GM23338 (cell line): Measurements from ENCODE around the gene EYA2. TPM values are rescaled to one million over a fixed set of nuclear protein-coding genes. Genes with fewer than 3 reads are reported as not detected.

Source experiments
- ATAC-seq: fragments of 200-7000 bp; cut with Tn5 transposase; 3 replicates; pipeline ENCODE4 v1.9.1; 2020
- DNase-seq: peaks from one replicate; pipeline ENCODE4 v3.0.0-alpha.2; 2015; ENCODE audit warnings: low spot score
- H2AFZ ChIP-seq: fragments of 200-600 bp; sonication (generic); 2 replicates; pipeline ENCODE4 v1.8.0; 2016; ENCODE audit warnings: antibody characterized with exemption, mild to moderate bottlenecking, moderate library complexity
- H3F3A ChIP-seq: fragments of 200-600 bp; sonication (generic); replicated peaks from 2 replicates; pipeline ENCODE4 v1.8.0; 2017; ENCODE audit warnings: antibody characterized with exemption, mixed run types, low read depth
- H3K27ac ChIP-seq: fragments of 200-600 bp; sonication (generic); 2 replicates; pipeline ENCODE4 v1.6.1; 2016; ENCODE audit warnings: low read depth
- H3K27me3 ChIP-seq: fragments of 200-600 bp; sonication (generic); 2 replicates; pipeline ENCODE4 v1.8.0; 2016; ENCODE audit warnings: mild to moderate bottlenecking, mixed run types, moderate library complexity; ENCODE audit not compliant: insufficient read depth
- H3K36me3 ChIP-seq: fragments of 200-600 bp; sonication (generic); 2 replicates; pipeline ENCODE4 v1.8.0; 2016; ENCODE audit warnings: mild to moderate bottlenecking; ENCODE audit not compliant: insufficient read depth
- H3K4me1 ChIP-seq: fragments of 200-600 bp; sonication (generic); 2 replicates; pipeline ENCODE4 v1.8.0; 2016; ENCODE audit warnings: mild to moderate bottlenecking, moderate library complexity; ENCODE audit not compliant: insufficient read depth
- H3K4me2 ChIP-seq: fragments of 200-600 bp; sonication (generic); 2 replicates; pipeline ENCODE4 v1.7.1; 2017; ENCODE audit warnings: mixed run types
- H3K4me3 ChIP-seq: fragments of 200-600 bp; sonication (generic); 2 replicates; pipeline ENCODE4 v1.6.1; 2016; ENCODE audit warnings: mixed run types
- H3K79me2 ChIP-seq: fragments of 200-600 bp; sonication (generic); replicated peaks from 2 replicates; pipeline ENCODE4 v1.8.0; 2017; ENCODE audit warnings: mild to moderate bottlenecking; ENCODE audit not compliant: insufficient read depth
- H3K9me2 ChIP-seq: fragments of 200-600 bp; sonication (generic); 2 replicates; pipeline ENCODE4 v1.8.0; 2017; ENCODE audit not compliant: insufficient read depth
- H4K20me1 ChIP-seq: fragments of 200-600 bp; sonication (generic); replicated peaks from 2 replicates; pipeline ENCODE4 v1.8.0; 2017; ENCODE audit warnings: mild to moderate bottlenecking; ENCODE audit not compliant: insufficient read depth
- H3K27ac Mint-ChIP-seq: 2 replicates; pipeline ENCODE4 v1.8.0; 2020; ENCODE audit warnings: inconsistent platforms, mild to moderate bottlenecking, moderate library complexity, mixed read lengths
- H3K27me3 Mint-ChIP-seq: 3 replicates; pipeline ENCODE4 v1.8.0; 2022; ENCODE audit warnings: low read depth, mild to moderate bottlenecking, moderate library complexity, mixed read lengths, inconsistent platforms; ENCODE audit not compliant: insufficient read depth, poor library complexity
- H3K36me3 Mint-ChIP-seq: 3 replicates; pipeline ENCODE4 v1.8.0; 2021; ENCODE audit warnings: low read depth, mild to moderate bottlenecking, inconsistent platforms, moderate library complexity, mixed read lengths
- H3K4me1 Mint-ChIP-seq: 3 replicates; pipeline ENCODE4 v1.8.0; 2020; ENCODE audit warnings: mild to moderate bottlenecking, inconsistent platforms, mixed read lengths
- H3K4me3 Mint-ChIP-seq: 3 replicates; pipeline ENCODE4 v1.8.0; 2021; ENCODE audit warnings: moderate library complexity, mild to moderate bottlenecking, inconsistent platforms, mixed read lengths
- H3K9me3 Mint-ChIP-seq: 3 replicates; pipeline ENCODE4 v1.8.0; 2020; ENCODE audit warnings: moderate library complexity, mild to moderate bottlenecking, inconsistent platforms, mixed read lengths
- CTCF ChIP-seq, 2 experiments: fragments of 200-600 bp in 1 of 2; sonication (generic) in 1 of 2; conservative IDR thresholded peaks; 2 replicates each; pipeline versions ENCODE4 v1.5.1 to v1.6.1; 2016 to 2017; ENCODE audit warnings: antibody characterized with exemption in 2 of 2, low read depth in 2 of 2, mild to moderate bottlenecking in 2 of 2, moderate library complexity in 1 of 2
- ETS1 ChIP-seq: IDR thresholded peaks from 2 replicates; pipeline ENCODE4 v1.6.1; 2016; ENCODE audit warnings: antibody characterized with exemption
- EZH2 ChIP-seq: fragments of 200-600 bp; sonication (generic); IDR thresholded peaks from one replicate; pipeline ENCODE4 v1.8.0; 2017; ENCODE audit warnings: antibody characterized with exemption, mild to moderate bottlenecking, low read depth; ENCODE audit not compliant: unreplicated experiment
- JUNB ChIP-seq: IDR thresholded peaks from one replicate; pipeline ENCODE4 v1.6.1; 2016; ENCODE audit warnings: antibody characterized with exemption; ENCODE audit not compliant: unreplicated experiment
- NANOG ChIP-seq: IDR thresholded peaks from 2 replicates; pipeline ENCODE4 v1.6.1; 2016; ENCODE audit warnings: antibody characterized with exemption, borderline replicate concordance
- STAT1 ChIP-seq: IDR thresholded peaks from one replicate; pipeline ENCODE4 v1.6.1; 2016; ENCODE audit warnings: antibody characterized with exemption; ENCODE audit not compliant: unreplicated experiment
- ZNF114 ChIP-seq: fragments of 250-450 bp; sonication (Bioruptor Pico); IDR thresholded peaks from 2 replicates; pipeline ENCODE4 v1.5.0; 2020; ENCODE audit warnings: mild to moderate bottlenecking, moderate library complexity
- ZNF462 ChIP-seq: fragments of 250-450 bp; sonication (Bioruptor Pico); IDR thresholded peaks from 2 replicates; pipeline ENCODE4 v1.5.0; 2020; ENCODE audit warnings: mild to moderate bottlenecking, moderate library complexity
- polyA plus RNA-seq: library from polyadenylated mRNA; unstranded; fragments of >200 nt; fragmentation: Nextera tagmentation; extraction: Ambion mirVana; gene quantifications from 2 replicates; pipeline ENCODE4 v1.2.1, GENCODE V29; 2016
- total RNA-seq: library from RNA; depleted of rRNA; stranded (reverse); fragments of >200 nt; shearing (Covaris generic); gene quantifications from 2 replicates; pipeline ENCODE4 v1.2.3, GENCODE V29; 2014

EYA2 gene
- total and polyA plus RNA-seq, 2 experiments from 2014 or later = 0.50 to 0.56 TPM

- Mint-ChIP-seq H3K27ac (no peak overlapping the region), H3K4me3 (no peak overlapping the region), H3K36me3 (peaks cover 4% of the 10 kb centered on the region; the same call in 1 of the 3 replicates), H3K4me1 (peaks cover 11% of the 10 kb centered on the region; the same call in 2 of the 3 replicates), H3K27me3 (peaks cover 5% of the 10 kb centered on the region), H3K9me3 (peaks cover 6% of the 10 kb centered on the region; the same call in 2 of the 3 replicates)
- H3K9me2 ChIP-seq = no peaks in the 10 kb centered on the region
- H3K27ac ChIP-seq = no peak overlapping the region
- no peaks in the 10 kb centered on the region for H4K20me1 ChIP-seq
- H3K4me2 ChIP-seq = peak overlapping the region; percentile 27; the same call in 1 of the 2 replicates
- ATAC-seq (no peak), DNase-seq (no peak)
- TF ChIP-seq EZH2 = no peak
- no peak for TF ChIP-seq ETS1
- no peak for TF ChIP-seq JUNB
- TF ChIP-seq NANOG = no peak
- TF ChIP-seq ZNF114 (CRISPR knock-in tag) = no peak
- no peak for TF ChIP-seq ZNF462 (CRISPR knock-in tag)
- no peak for TF ChIP-seq STAT1
- no peak for TF ChIP-seq CTCF (conservative IDR thresholded peaks at IDR 0.05; ENCODE audit: low read depth in 2 of 2)
- H3K36me3 ChIP-seq = no peaks in the 10 kb centered on the region
- 0 out of 2 replicates have a peak, but pooled peaks cover 7% of the 10 kb centered on the region for H3K4me1 ChIP-seq
- no peaks in the 10 kb centered on the region for H3K27me3 ChIP-seq
- no peaks in the 10 kb centered on the region for H3F3A ChIP-seq
- H3K4me3 ChIP-seq = no peak overlapping the region
- H3K79me2 ChIP-seq = no peaks in the 10 kb centered on the region
- no peak overlapping the region for H2AFZ ChIP-seq
Observed at GRCh38 chr20:46923550-46923949, 28.9 kb downstream of the EYA2 start.
